ENCODE measurements around the gene RAPGEF5.

The RAPGEF5 gene

GRCh38 chr7:22343071-22343470 lies 13.9 kb downstream of the RAPGEF5 start:
- H3K4me3 ChIP-seq (ENCODE audit: low read depth, low read length), result no peak overlapping the region
- H3K36me3 ChIP-seq, result no peaks in the 10 kb centered on the region
- no peak for DNase-seq
- no peaks in the 10 kb centered on the region for H3K27me3 ChIP-seq (ENCODE audit: insufficient read depth, low read depth, severe bottlenecking)
- no peak overlapping the region for H3K27ac ChIP-seq
- TF ChIP-seq CTCF (IDR thresholded peaks at IDR 0.05; ENCODE audit: low read depth, low read length), result no peak
- no peaks in the 10 kb centered on the region for H3K9me3 ChIP-seq (ENCODE audit: severe bottlenecking)

DNA sequence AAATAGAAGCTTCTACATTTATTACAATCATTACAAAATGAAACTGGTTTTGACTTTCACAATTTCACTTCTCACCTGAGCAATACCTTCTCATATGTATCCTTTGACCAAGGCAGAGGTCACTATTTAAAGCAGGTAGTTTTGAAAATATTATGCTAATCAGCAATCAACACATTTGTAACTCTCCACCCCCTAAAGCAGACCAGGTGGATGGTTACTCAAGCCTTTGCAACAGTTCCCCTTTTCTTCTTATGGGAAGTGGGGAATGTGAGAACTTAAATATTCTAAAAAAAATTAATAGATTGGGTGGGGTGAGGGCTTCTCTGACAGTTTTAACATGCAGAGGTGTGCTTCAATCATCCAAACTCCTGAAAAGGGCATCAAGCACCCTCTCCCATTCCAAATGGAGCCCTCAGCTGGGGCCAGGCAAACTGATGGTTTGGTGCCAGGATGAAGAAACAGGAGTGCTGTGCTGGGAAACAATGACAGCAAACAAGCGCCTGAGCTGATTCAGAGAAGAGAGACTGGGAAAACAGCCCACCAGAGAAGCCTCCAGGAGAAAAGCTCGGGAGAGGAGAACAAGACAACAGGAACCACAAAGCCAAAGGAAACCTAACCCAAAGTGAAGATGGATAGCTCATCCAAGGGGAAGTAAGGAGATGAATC lies 17.1 kb downstream of the RAPGEF5 start:
- no peaks in the 10 kb centered on the region for H3K9me3 ChIP-seq (ENCODE audit: severe bottlenecking)
- H3K36me3 ChIP-seq, result no peaks in the 10 kb centered on the region
- DNase-seq, result no peak
- no peak overlapping the region for H3K4me3 ChIP-seq (ENCODE audit: low read depth, low read length)
- H3K27me3 ChIP-seq (ENCODE audit: insufficient read depth, low read depth, severe bottlenecking), result no peaks in the 10 kb centered on the region
- no peak overlapping the region for H3K27ac ChIP-seq
- TF ChIP-seq CTCF (IDR thresholded peaks at IDR 0.05; ENCODE audit: low read depth, low read length), result no peak

- Histone ChIP-seq H3K27ac (no peak overlapping the region), H3K4me3 (ENCODE audit: low read depth, low read length) (no peak overlapping the region), H3K36me3 (no peaks in the 10 kb centered on the region), H3K27me3 (ENCODE audit: insufficient read depth, low read depth, severe bottlenecking) (no peaks in the 10 kb centered on the region), H3K9me3 (ENCODE audit: severe bottlenecking) (no peaks in the 10 kb centered on the region)
- DNase-seq, result no peak
- no peak for TF ChIP-seq CTCF (IDR thresholded peaks at IDR 0.05; ENCODE audit: low read depth, low read length)
Observed at GRCh38 chr7:22338877-22339276, 18.1 kb downstream of the RAPGEF5 start.

DNA sequence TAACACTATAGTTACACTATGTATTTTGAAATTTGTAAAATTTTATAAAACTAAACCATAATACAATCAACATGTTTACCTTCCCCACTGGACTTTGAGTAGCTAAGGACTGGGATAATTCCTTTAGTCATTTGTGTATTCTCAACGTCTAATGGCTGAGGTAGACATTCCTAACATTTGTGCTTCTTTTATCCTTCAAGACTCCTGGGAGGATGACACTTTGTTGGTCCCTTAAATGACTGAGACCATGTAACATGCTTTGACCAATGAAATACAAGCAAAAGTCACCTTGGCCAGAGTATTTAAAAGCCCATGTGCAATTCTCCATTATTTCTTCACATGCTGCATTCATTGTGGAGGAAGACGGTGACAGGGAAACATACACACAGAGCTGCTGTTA lies 18.5 kb downstream of the RAPGEF5 start:
- Histone ChIP-seq H3K4me3 (ENCODE audit: low read depth, low read length) (no peak overlapping the region), H3K27me3 (ENCODE audit: insufficient read depth, low read depth, severe bottlenecking) (no peaks in the 10 kb centered on the region), H3K36me3 (no peaks in the 10 kb centered on the region), H3K9me3 (ENCODE audit: severe bottlenecking) (no peaks in the 10 kb centered on the region), H3K27ac (no peak overlapping the region)
- no peak for DNase-seq
- TF ChIP-seq CTCF (IDR thresholded peaks at IDR 0.05; ENCODE audit: low read depth, low read length), result no peak

GRCh38 chr7:22333680-22334141 lies 23.2 kb downstream of the RAPGEF5 start:
- Histone ChIP-seq H3K27ac (no peak overlapping the region), H3K4me3 (ENCODE audit: low read depth, low read length) (no peak overlapping the region), H3K27me3 (ENCODE audit: insufficient read depth, low read depth, severe bottlenecking) (no peaks in the 10 kb centered on the region)

More at GRCh38 chr7:22333680-22334141, 23.2 kb downstream of the RAPGEF5 start:
- no peak for TF ChIP-seq CTCF (IDR thresholded peaks at IDR 0.05; ENCODE audit: low read depth, low read length)
- no peaks in the 10 kb centered on the region for H3K9me3 ChIP-seq (ENCODE audit: severe bottlenecking)
- DNase-seq, result no peak
- H3K36me3 ChIP-seq, result no peaks in the 10 kb centered on the region

All from WERI-Rb-1 (cell line).